NK-92 (cell line): ENCODE data around the gene UBE2C.
"Not testable (repeated sequence)": the region's sequence is repeated elsewhere in the genome, so short reads cannot be mapped to it uniquely, and the experiment has no call there.

Source experiments
- DNase-seq: peaks from one replicate; lab custom pipeline; 2025; ENCODE audit not compliant: unreplicated experiment; lab: John Stamatoyannopoulos, UW

Gene UBE2C

GRCh38 chr20:45812157-45813005, at the start of gene UBE2C:
UBE2C (plus strand) TSS chr20:45812644; CDS start chr20:45812696, 52 bp downstream.
- peak; percentile 78 for DNase-seq

- not testable (repeated sequence) for DNase-seq
Measured at GRCh38 chr20:45764618-45765282, 47.7 kb upstream of the UBE2C start.

GRCh38 chr20:45765307-45765875, 47.1 kb upstream of the UBE2C start:
- DNase-seq: no peak

GRCh38 chr20:45765980-45766379, 46.5 kb upstream of the UBE2C start:
- DNase-seq: no peak

GRCh38 chr20:45768479-45768878, 44.0 kb upstream of the UBE2C start:
- no peak for DNase-seq

- DNase-seq: no peak
Measured at GRCh38 chr20:45771182-45771759, 41.2 kb upstream of the UBE2C start.

- no peak for DNase-seq
Measured at GRCh38 chr20:45772693-45773092, 39.8 kb upstream of the UBE2C start.

- DNase-seq: no peak
Measured at GRCh38 chr20:45774945-45775344, 37.5 kb upstream of the UBE2C start.

- DNase-seq: no peak
Measured at GRCh38 chr20:45775411-45775810, 37.0 kb upstream of the UBE2C start.

- DNase-seq: no peak
Measured at GRCh38 chr20:45776931-45777330, 35.5 kb upstream of the UBE2C start.

GRCh38 chr20:45779011-45779915, 33.2 kb upstream of the UBE2C start:
- no peak for DNase-seq

- DNase-seq: no peak
Measured at GRCh38 chr20:45780159-45780558, 32.3 kb upstream of the UBE2C start.

- no peak for DNase-seq
Measured at GRCh38 chr20:45781391-45781931, 31.0 kb upstream of the UBE2C start.

GRCh38 chr20:45782890-45783289, 29.6 kb upstream of the UBE2C start:
- DNase-seq: no peak

GRCh38 chr20:45783656-45784294, 28.7 kb upstream of the UBE2C start:
- no peak for DNase-seq

- DNase-seq: no peak
Measured at GRCh38 chr20:45788351-45788750, 24.1 kb upstream of the UBE2C start.

- DNase-seq: no peak
Measured at GRCh38 chr20:45792317-45793118, 19.9 kb upstream of the UBE2C start.

GRCh38 chr20:45796337-45797065, 15.9 kb upstream of the UBE2C start:
- DNase-seq: no peak
